ENCODE data around the gene GPX4.

GPX4 gene

DNA sequence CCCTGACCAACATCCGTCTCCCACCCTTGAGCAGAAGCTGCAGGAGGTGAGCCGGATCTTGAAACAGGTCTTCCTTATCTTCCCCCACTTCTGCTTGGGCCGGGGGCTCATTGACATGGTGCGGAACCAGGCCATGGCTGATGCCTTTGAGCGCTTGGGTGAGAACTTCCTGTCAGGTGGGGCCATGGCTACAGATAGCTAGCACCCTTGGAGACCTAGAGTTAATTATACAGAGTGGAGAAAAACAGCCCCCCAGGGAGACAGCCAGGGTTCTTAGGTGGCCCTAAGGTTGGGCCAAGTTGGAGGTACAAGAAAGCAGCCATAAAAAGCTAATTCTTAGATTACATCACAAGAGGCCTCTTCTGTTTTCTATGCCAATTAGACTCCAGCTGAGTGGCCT lies 45.7 kb upstream of the GPX4 start:
- H3K4me3 ChIP-seq (ENCODE audit: low read depth, low read length), result no peak overlapping the region
- no peak for DNase-seq (ENCODE audit: low read depth)
- in situ Hi-C loops (cut with HindIII; ENCODE audit: low sequenced_read_pairs), result no loop called here
- TF ChIP-seq, protein P1, sequence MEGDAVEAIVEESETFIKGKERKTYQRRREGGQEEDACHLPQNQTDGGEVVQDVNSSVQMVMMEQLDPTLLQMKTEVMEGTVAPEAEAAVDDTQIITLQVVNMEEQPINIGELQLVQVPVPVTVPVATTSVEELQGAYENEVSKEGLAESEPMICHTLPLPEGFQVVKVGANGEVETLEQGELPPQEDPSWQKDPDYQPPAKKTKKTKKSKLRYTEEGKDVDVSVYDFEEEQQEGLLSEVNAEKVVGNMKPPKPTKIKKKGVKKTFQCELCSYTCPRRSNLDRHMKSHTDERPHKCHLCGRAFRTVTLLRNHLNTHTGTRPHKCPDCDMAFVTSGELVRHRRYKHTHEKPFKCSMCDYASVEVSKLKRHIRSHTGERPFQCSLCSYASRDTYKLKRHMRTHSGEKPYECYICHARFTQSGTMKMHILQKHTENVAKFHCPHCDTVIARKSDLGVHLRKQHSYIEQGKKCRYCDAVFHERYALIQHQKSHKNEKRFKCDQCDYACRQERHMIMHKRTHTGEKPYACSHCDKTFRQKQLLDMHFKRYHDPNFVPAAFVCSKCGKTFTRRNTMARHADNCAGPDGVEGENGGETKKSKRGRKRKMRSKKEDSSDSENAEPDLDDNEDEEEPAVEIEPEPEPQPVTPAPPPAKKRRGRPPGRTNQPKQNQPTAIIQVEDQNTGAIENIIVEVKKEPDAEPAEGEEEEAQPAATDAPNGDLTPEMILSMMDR (IDR thresholded peaks at IDR 0.05; ENCODE audit: low read depth, low read length, missing control alignments), result no peak

DNA sequence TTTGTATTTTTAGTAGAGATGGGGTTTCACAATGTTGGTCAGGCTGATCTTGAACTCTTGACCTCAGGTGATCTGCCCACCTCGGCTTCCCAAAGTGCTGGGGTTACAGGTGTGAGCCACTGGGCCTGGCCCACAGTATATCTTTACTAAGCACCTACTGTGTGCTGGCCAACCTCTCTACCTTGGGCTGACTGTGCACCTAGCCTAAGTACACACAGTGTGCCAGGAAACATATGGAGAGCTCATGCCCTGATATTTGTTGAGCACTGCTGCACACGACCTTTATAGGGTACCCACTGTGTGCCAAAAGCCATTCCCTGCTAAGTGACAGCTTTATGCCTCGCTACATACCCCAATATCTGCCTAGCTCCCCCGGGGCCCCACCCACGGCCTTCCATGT lies 43.1 kb upstream of the GPX4 start:
- TF ChIP-seq, protein P1 (IDR thresholded peaks at IDR 0.05; ENCODE audit: low read depth, low read length, missing control alignments), result no peak
- DNase-seq (ENCODE audit: low read depth), result no peak
- in situ Hi-C loops (cut with HindIII; ENCODE audit: low sequenced_read_pairs), result no loop called here
- H3K4me3 ChIP-seq (ENCODE audit: low read depth, low read length), result no peak overlapping the region

DNA sequence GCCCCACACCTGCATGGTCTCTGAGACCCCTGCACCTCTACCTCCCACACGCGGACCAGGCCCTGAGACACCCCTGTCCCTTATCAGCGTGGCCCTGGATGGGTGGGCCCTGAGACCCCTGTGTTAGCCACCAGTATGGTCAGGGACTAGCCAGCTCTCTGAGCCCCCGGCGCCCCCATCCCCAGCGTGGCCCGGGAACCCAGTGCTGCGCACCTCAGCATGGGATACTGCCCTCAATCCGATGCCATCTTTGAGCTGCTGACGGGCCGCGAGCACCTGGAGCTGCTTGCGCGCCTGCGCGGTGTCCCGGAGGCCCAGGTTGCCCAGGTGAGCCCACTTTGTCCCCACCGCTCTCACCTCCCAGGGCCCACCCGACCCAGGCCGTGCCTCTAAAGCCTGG lies 41.8 kb upstream of the GPX4 start:
- in situ Hi-C loops (cut with HindIII; ENCODE audit: low sequenced_read_pairs), result no loop called here
- TF ChIP-seq, protein P1 (IDR thresholded peaks at IDR 0.05; ENCODE audit: low read depth, low read length, missing control alignments), result no peak
- H3K4me3 ChIP-seq (ENCODE audit: low read depth, low read length), result no peak overlapping the region
- no peak for DNase-seq (ENCODE audit: low read depth)

DNA sequence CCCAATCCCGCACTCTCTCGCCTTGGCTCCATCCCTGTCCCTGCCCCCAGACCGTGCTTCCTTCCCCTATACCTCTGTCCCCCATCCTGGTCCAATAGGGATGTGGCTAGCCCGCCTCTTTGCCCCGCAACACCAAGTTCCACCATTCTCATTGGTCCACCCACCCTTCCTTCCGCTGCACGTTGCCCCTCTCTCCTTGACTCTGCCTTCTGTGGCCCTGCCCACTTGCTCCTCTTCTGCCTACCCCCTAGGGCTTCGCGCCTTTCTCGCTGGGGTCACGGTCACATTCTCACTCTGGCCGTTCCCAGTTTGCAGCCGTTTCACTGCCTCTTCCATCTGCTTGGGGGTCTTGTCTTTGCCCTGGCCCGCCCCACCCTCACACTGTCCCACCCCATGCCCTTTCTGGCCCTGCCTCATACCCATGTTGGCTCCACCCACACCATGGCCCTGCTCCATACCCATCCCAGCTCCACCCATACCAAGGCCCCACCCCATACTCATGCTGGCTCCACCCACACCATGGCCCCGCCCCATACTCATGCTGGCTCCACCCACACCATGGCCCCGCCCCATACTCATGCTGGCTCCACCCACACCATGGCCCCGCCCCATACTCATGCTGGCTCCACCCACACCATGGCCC lies 41.3 kb upstream of the GPX4 start:
- in situ Hi-C loops (cut with HindIII; ENCODE audit: low sequenced_read_pairs), result no loop called here
- TF ChIP-seq, protein P1 (IDR thresholded peaks at IDR 0.05; ENCODE audit: low read depth, low read length, missing control alignments), result no peak
- no peak for DNase-seq (ENCODE audit: low read depth)
- no peak overlapping the region for H3K4me3 ChIP-seq (ENCODE audit: low read depth, low read length)

DNA sequence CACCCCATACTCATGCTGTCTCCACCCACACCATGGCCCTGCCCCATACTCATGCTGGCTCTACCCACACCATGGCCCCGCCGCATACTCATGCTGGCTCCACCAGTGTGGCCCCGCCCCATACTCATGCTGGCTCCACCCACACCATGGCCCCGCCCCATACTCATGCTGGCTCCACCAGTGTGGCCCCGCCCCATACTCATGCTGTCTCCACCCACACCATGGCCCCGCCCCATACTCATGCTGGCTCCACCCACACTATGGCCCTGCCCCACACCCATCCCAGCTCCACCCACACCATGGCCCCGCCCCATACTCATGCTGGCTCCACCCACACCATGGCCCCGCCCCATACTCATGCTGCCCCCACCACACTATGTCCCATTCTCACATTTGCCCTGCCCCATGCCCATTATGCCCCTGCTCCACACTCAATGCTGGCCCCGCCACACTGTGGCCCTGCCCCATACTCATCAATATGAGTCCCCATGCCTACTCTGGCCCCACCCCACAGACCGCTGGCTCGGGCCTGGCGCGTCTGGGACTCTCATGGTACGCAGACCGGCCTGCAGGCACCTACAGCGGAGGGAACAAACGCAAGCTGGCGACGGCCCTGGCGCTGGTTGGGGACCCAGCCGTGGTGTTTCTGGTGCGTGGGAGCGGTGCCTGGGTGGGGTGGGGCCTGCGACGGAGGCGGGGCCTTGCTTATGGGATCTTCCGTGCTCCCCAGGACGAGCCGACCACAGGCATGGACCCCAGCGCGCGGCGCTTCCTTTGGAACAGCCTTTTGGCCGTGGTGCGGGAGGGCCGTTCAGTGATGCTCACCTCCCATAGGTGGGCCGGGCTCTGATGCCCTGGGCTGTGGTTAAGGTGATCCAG lies 40.5 kb upstream of the GPX4 start:
- no peak for DNase-seq (ENCODE audit: low read depth)
- in situ Hi-C loops (cut with HindIII; ENCODE audit: low sequenced_read_pairs), result no loop called here
- H3K4me3 ChIP-seq (ENCODE audit: low read depth, low read length), result no peak overlapping the region
- TF ChIP-seq, protein P1 (IDR thresholded peaks at IDR 0.05; ENCODE audit: low read depth, low read length, missing control alignments), result no peak

DNA sequence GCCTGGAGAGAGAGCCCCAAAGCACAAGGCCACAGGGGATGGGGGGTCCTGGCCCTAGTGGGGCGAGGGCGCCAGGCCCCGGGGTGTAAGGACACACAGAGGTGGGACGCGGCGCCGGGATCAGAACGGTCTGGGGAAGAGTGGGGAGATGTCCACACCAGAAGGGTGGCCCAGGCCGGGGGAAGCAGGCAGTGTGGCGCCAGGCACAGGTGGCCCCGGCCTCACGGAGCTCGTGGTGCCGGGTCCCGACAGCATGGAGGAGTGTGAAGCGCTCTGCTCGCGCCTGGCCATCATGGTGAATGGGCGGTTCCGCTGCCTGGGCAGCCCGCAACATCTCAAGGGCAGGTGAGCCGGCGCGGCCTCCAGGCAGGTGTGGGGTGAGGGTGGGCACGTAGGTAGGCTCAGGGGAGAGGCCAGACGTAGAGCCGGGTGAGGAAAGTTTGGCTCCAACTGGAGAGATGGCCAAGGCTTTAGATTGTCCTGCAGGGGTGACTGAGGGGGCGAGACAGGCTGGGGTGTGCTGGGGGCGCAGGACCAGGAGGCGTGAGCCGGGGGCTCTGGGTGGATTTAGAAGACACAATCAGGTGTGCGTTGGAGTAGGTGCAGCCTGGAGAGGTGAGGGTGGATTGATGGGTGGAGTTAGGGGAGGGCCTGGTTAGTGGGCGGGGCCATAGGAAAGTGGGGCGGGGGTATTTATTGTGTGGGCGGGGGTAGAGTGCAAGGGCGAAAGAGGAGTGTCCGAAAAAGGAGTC lies 39.7 kb upstream of the GPX4 start:
- no peak for DNase-seq (ENCODE audit: low read depth)
- TF ChIP-seq, protein P1 (IDR thresholded peaks at IDR 0.05; ENCODE audit: low read depth, low read length, missing control alignments), result no peak
- no peak overlapping the region for H3K4me3 ChIP-seq (ENCODE audit: low read depth, low read length)
- in situ Hi-C loops (cut with HindIII; ENCODE audit: low sequenced_read_pairs), result no loop called here

Data from astrocyte of the cerebellum (primary cell).